HepG2 (cell line): ENCODE results near the gene LHPP. TPM values are rescaled to one million over a fixed set of nuclear protein-coding genes. Genes with fewer than 3 reads are reported as not detected.

Experiments
- ATAC-seq: fragments of 200-7000 bp; cut with Tn5 transposase; 3 replicates; pipeline ENCODE4 v1.9.1; 2020; ENCODE audit warnings: mild to moderate bottlenecking, moderate library complexity
- BruUV-seq: library from RNA; stranded (reverse); fragments of 400-500 nt; replicated peaks from 2 replicates; lab custom pipeline; 2021; lab: Mats Ljungman, UMichigan
- CTCF ChIA-PET: fragments of 300-600 bp; formaldehyde crosslinking; extraction: SDS; loops from one replicate; lab custom pipeline; 2021; ENCODE audit warnings: low total read pairs, inconsistent platforms, low intra/inter-chr PET ratio; lab: Yijun Ruan, JAX
- POLR2A ChIA-PET: fragments of 350-600 bp; sonication (Branson Sonifier 250); formaldehyde crosslinking; loops from one replicate; lab custom pipeline; 2020; ENCODE audit warnings: antibody characterized with exemption, inconsistent platforms; lab: Yijun Ruan, JAX
- DNase-seq: peaks from one replicate; pipeline ENCODE4 v3.0.0-alpha.2; 2015; ENCODE audit warnings: low spot score
- FAIRE-seq: peaks from 3 replicates; lab custom pipeline; 2011; peaks lifted over from hg19 to GRCh38; lab: Jason Lieb, UNC
- H2AFZ ChIP-seq: one replicate; pipeline ENCODE4 v1.6.1; 2011; ENCODE audit warnings: low read length, inconsistent platforms
- H3K27ac ChIP-seq: fragments of 300-600 bp; 3 replicates; pipeline ENCODE4 v1.8.0; 2011; ENCODE audit warnings: mixed run types, mild to moderate bottlenecking, mixed read lengths, low read length, inconsistent platforms; ENCODE audit not compliant: insufficient read depth; ENCODE audit errors: extremely low read length
- H3K27me3 ChIP-seq, 2 experiments: fragments of 200-600 bp in 1 of 2; 2 replicates in 1 of 2; 3 replicates in 1 of 2; pipeline versions ENCODE4 v1.6.0 to v1.8.0; 2011; ENCODE audit warnings: low read length in 2 of 2, mild to moderate bottlenecking in 2 of 2, moderate library complexity in 2 of 2, inconsistent platforms in 1 of 2; ENCODE audit not compliant: insufficient read depth in 2 of 2, control insufficient read depth in 1 of 2
- H3K36me3 ChIP-seq, 2 experiments: fragments of 200-600 bp in 1 of 2; replicated peaks in 1 of 2; 2 replicates in 1 of 2; 3 replicates in 1 of 2; pipeline versions ENCODE4 v1.5.1 to v1.8.0; 2011; ENCODE audit warnings: low read length in 2 of 2, inconsistent platforms in 1 of 2; ENCODE audit not compliant: insufficient read depth in 2 of 2, control insufficient read depth in 1 of 2
- H3K4me1 ChIP-seq: 2 replicates; pipeline ENCODE4 v1.5.1; 2012; ENCODE audit warnings: low read length, inconsistent platforms; ENCODE audit not compliant: insufficient read depth
- H3K4me2 ChIP-seq: 2 replicates; pipeline ENCODE4 v1.6.0; 2011; ENCODE audit warnings: low read depth, low read length, inconsistent platforms
- H3K4me3 ChIP-seq, 3 experiments: fragments of 200-600 bp in 1 of 3; sonication (generic), shearing (Covaris generic) in 1 of 3; replicated peaks in 1 of 3; 2 replicates each; pipeline ENCODE4 v1.5.1; 2011 to 2016; ENCODE audit warnings: low read length in 3 of 3, inconsistent platforms in 2 of 3, low read depth in 2 of 3, mild to moderate bottlenecking in 2 of 3, control low read depth in 1 of 3, mixed read lengths in 1 of 3; ENCODE audit not compliant: insufficient read depth in 1 of 3
- H3K79me2 ChIP-seq: one replicate; pipeline ENCODE4 v1.6.1; 2011; ENCODE audit warnings: low read length, inconsistent platforms; ENCODE audit not compliant: insufficient read depth
- H3K9ac ChIP-seq: 2 replicates; pipeline ENCODE4 v1.6.0; 2011; ENCODE audit warnings: mild to moderate bottlenecking, low read depth, low read length, inconsistent platforms; ENCODE audit not compliant: insufficient read depth
- H3K9me3 ChIP-seq: 2 replicates; pipeline ENCODE4 v1.5.1; 2012; ENCODE audit warnings: mild to moderate bottlenecking, low read length
- H4K20me1 ChIP-seq: 2 replicates; pipeline ENCODE4 v1.6.0; 2011; ENCODE audit warnings: inconsistent platforms, mild to moderate bottlenecking, low read length, moderate library complexity; ENCODE audit not compliant: insufficient read depth
- GTF2F1 ChIP-seq: fragments of 150-350 bp; IDR thresholded peaks from 2 replicates; pipeline ENCODE4 v1.6.1; 2014; ENCODE audit warnings: low read length
- ISL2 ChIP-seq: sonication (generic); formaldehyde crosslinking; IDR thresholded peaks from 2 replicates; pipeline ENCODE4 v1.5.0; 2020; ENCODE audit warnings: missing genetic modification reagents
- KDM4B ChIP-seq: sonication (generic); formaldehyde crosslinking; IDR thresholded peaks from 2 replicates; pipeline ENCODE4 v1.4.0; 2020; ENCODE audit warnings: missing genetic modification reagents
- MYNN ChIP-seq: sonication (generic); formaldehyde crosslinking; IDR thresholded peaks from 2 replicates; pipeline ENCODE4 v1.4.0; 2020; ENCODE audit warnings: mild to moderate bottlenecking, low read depth, missing genetic modification reagents
- NFAT5 ChIP-seq: sonication (generic); formaldehyde crosslinking; IDR thresholded peaks from 2 replicates; pipeline ENCODE4 v1.4.0; 2020; ENCODE audit warnings: missing genetic modification reagents
- TARDBP ChIP-seq: sonication (generic); formaldehyde crosslinking; IDR thresholded peaks from 2 replicates; pipeline ENCODE4 v1.8.0; 2022; ENCODE audit warnings: mild to moderate bottlenecking, missing genetic modification reagents
- WGBS: methylation state at CpG from one replicate; pipeline ENCODE4 v1.1.6; 2017; ENCODE audit warnings: low lambda C conversion rate; 5-methylcytosine and 5-hydroxymethylcytosine counted together
- in situ Hi-C: cut with HindIII; loops from 2 replicates; pipeline ENCODE4 v1.10.0; 2017; ENCODE audit warnings: low pct_unique_long_range_greater_than_20kb; ENCODE audit not compliant: extremely low pct_ligation_motif_present
- intact Hi-C: fragments of 100-400 bp; cut with micrococcal nuclease; formaldehyde crosslinking; loops from one replicate; pipeline ENCODE4 v1.10.0; 2022; ENCODE audit not compliant: unreplicated experiment
- polyA plus RNA-seq, 8 experiments: library from polyadenylated mRNA; depleted of rRNA in 3 of 8; stranded (reverse) in 7 of 8; unstranded in 1 of 8; fragments of >200 nt; fragmentation: Illumina TruSeq in 4 of 8; extraction: Trizol in 4 of 8; gene quantifications; 2 replicates each; pipeline versions ENCODE4 v1.2.1 to v1.2.3, GENCODE V29; 2011 to 2016; ENCODE audit warnings: low read depth in 4 of 8, missing spikeins in 1 of 8, mixed read lengths in 1 of 8; ENCODE audit not compliant: insufficient read depth in 1 of 8
- total RNA-seq, 5 experiments: library from RNA; depleted of rRNA; stranded (reverse); fragments of >200 nt; fragmentation: Illumina TruSeq; extraction: Trizol; gene quantifications; 2 replicates each; pipeline ENCODE4 v1.2.3, GENCODE V29; 2016; ENCODE audit warnings: low read depth in 1 of 5
- TF ChIP-seq, protein P1 (sequence below): sonication (generic); formaldehyde crosslinking; conservative IDR thresholded peaks from 2 replicates; pipeline ENCODE4 v1.4.0; 2020; ENCODE audit warnings: missing genetic modification reagents
- TF ChIP-seq, protein P2 (sequence below): sonication (generic); formaldehyde crosslinking; IDR thresholded peaks from 2 replicates; pipeline ENCODE4 v1.4.0; 2020; ENCODE audit warnings: missing genetic modification reagents

The LHPP gene
- total and polyA plus RNA-seq, 2 of the 13 experiments (the other 11 are each of a cell fraction or from before 2014, with no cell fraction given) = 5.2 to 13.1 TPM

- no peak overlapping the region for H3K4me3 ChIP-seq
- H3K4me2 ChIP-seq = no peak overlapping the region
- no peak overlapping the region for H3K27ac ChIP-seq
- H3K9ac ChIP-seq = no peak overlapping the region
- no peaks in the 10 kb centered on the region; the same call in 1 of the 2 replicates for H4K20me1 ChIP-seq
- no peak for FAIRE-seq
- in situ Hi-C loops (no loop called here), intact Hi-C loops (no loop called here)
- H3K9me3 ChIP-seq = no peaks in the 10 kb centered on the region
- TF ChIP-seq KDM4B (CRISPR knock-in tag) (no peak), MYNN (CRISPR knock-in tag) (no peak), ISL2 (CRISPR knock-in tag) (no peak), TARDBP (CRISPR knock-in tag) (no peak), GTF2F1 (no peak), NFAT5 (CRISPR knock-in tag) (no peak)
- TF ChIP-seq, protein P1, sequence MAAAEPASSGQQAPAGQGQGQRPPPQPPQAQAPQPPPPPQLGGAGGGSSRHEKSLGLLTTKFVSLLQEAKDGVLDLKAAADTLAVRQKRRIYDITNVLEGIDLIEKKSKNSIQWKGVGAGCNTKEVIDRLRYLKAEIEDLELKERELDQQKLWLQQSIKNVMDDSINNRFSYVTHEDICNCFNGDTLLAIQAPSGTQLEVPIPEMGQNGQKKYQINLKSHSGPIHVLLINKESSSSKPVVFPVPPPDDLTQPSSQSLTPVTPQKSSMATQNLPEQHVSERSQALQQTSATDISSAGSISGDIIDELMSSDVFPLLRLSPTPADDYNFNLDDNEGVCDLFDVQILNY (CRISPR knock-in tag) = no peak
- TF ChIP-seq, protein P2, sequence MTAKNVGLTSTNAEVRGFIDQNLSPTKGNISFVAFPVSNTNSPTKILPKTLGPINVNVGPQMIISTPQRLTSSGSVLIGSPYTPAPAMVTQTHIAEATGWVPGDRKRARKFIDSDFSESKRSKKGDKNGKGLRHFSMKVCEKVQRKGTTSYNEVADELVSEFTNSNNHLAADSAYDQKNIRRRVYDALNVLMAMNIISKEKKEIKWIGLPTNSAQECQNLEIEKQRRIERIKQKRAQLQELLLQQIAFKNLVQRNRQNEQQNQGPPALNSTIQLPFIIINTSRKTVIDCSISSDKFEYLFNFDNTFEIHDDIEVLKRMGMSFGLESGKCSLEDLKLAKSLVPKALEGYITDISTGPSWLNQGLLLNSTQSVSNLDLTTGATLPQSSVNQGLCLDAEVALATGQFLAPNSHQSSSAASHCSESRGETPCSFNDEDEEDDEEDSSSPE (CRISPR knock-in tag) = no peak
- CTCF ChIA-PET = no interaction called here
- no peak overlapping the region for H2AFZ ChIP-seq
- 48% methylated on average over 5 of the region's 5 CpGs for WGBS
- no TSS peak for BruUV-seq
- POLR2A ChIA-PET = no interaction called here
- no peaks in the 10 kb centered on the region for H3K27me3 ChIP-seq
- ATAC-seq = no peak
- peaks cover 39% of the 10 kb centered on the region for H3K4me1 ChIP-seq
- H3K36me3 ChIP-seq = no peaks in the 10 kb centered on the region
- no peaks in the 10 kb centered on the region for H3K79me2 ChIP-seq
- DNase-seq = no peak
Measured at GRCh38 chr10:124480860-124481259, 19.2 kb downstream of the LHPP start.
